Ammon's horn (tissue), 1 donor: Measurements from ENCODE around the gene NLRP11.
"Not testable (repeated sequence)": the region's sequence is repeated elsewhere in the genome, so short reads cannot be mapped to it uniquely, and the experiment has no call there.

ENCODE experiments used
- DNase-seq: peaks from one replicate; pipeline ENCODE4 v3.0.0-alpha.2; 2016; ENCODE audit warnings: low spot score

NLRP11 gene

DNA sequence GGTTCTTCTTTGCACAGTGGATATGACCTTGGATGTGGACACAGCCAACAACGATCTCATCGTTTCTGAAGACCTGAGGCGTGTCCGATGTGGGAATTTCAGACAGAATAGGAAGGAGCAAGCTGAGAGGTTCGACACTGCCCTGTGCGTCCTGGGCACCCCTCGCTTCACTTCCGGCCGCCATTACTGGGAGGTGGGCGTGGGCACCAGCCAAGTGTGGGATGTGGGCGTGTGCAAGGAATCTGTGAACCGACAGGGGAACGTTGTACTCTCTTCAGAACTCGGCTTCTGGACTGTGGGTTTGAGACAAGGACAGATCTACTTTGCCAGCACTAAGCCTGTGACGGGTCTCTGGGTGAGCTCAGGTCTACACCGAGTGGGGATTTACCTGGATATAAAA lies 53.5 kb downstream of the NLRP11 start:
- DNase-seq = no peak

DNA sequence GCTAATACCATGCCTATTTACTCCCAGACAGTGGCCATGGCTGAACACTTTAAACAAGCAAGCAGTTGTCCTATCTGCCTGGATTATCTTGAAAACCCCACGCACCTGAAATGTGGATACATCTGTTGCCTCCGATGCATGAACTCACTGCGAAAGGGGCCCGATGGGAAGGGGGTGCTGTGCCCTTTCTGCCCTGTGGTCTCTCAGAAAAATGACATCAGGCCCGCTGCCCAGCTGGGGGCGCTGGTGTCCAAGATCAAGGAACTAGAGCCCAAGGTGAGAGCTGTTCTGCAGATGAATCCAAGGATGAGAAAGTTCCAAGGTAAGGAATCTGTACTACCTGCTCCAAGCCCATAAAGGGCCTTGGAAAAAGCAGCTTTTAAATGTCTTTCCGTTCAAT lies 54.3 kb downstream of the NLRP11 start:
- DNase-seq = no peak

DNA sequence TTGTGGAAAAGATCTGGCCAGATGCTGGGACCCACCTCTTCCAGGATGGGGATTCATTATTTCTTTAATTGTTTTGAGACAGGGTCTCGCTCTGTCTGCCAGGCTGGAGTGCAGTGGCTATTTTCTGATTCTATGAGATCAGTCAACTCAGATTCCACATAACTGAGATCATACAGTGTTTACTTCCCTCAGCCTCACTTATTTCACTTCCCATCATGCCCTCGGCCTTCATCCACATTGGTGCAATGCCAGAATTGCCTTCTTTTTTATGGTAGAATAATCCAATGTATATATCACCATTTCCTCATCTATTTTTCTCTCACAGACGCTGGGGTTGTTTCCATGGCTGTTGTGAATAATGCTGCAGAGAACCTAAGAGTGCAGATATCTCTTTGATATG lies 62.2 kb downstream of the NLRP11 start:
- DNase-seq = not testable (repeated sequence)

DNA sequence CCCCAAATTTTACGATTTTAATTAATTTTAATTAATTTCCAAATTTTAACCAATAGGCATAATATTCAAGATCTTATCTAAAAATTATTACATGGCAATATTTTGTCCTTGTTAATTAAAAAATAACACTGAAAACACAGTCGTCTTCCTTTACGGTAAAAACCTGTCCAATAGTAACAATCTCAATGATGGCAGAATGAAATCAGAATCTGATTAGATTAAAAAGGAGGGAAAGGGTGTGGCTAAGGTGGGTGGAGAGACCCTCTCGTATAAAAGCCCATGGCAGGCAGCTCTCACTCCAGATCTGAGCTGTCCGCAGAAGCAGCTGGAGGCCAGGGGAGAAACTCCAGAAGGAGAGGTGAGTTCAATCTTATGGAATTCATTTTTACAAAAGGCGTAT lies 63.0 kb downstream of the NLRP11 start, which contains the start of gene RFPL4AL1:
Gene RFPL4AL1, plus strand, starts transcription at position 301 of the 400 bp plus-strand sequence. CDS start 2,687 bp downstream, outside the sequence.
- DNase-seq = not testable (repeated sequence)

DNA sequence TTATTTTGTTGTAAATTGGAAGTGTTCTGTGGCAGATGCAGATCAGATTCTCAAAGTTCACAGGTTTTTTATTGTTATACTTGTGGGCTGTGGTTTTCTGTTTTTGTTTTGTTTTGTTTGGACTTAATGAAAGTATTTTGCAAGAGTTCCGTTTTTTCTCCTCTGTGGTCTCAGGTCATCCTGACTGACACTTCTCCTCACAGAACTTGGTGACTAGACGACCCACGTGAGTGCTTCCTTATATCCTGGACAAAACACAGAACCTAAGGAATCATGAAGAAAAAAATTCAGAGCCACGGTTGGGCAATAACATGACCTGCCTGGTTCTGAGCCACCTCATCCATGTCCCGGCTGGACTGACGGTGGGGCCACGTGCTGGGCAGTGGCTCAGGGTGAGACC lies 65.3 kb downstream of the NLRP11 start:
- DNase-seq = no peak

DNA sequence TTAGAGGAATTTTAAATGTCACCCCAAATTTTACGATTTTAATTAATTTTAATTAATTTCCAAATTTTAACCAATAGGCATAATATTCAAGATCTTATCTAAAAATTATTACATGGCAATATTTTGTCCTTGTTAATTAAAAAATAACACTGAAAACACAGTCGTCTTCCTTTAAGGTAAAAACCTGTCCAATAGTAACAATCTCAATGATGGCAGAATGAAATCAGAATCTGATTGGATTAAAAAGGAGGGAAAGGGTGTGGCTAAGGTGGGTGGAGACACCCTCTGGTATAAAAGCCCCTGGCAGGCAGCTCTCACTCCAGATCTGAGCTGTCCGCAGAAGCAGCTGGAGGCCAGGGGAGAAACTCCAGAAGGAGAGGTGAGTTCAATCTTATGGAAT lies 73.0 kb downstream of the NLRP11 start, which contains the start of gene RFPL4A:
Gene RFPL4A, plus strand, starts transcription at position 301 of the 400 bp plus-strand sequence. CDS start 2,704 bp downstream, outside the sequence.
- not testable (repeated sequence) for DNase-seq

DNA sequence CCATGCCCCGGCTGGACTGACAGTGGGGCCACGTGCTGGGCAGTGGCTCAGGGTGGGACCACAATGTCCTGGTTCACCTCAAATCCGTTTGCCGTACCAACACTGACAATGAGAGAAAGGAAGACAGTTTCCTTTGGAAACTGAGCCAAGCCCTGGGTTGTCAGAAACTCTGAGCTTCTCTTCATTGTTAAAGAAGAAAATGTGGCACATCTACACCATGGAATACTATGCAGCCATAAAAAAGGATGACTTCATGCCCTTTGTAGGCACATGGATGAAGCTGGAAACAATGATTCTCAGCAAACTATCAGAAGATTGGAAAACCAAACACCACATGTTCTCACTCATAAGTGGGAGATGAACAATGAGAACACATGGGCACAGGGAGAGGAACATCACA lies 75.0 kb downstream of the NLRP11 start:
- DNase-seq = not testable (repeated sequence)

DNA sequence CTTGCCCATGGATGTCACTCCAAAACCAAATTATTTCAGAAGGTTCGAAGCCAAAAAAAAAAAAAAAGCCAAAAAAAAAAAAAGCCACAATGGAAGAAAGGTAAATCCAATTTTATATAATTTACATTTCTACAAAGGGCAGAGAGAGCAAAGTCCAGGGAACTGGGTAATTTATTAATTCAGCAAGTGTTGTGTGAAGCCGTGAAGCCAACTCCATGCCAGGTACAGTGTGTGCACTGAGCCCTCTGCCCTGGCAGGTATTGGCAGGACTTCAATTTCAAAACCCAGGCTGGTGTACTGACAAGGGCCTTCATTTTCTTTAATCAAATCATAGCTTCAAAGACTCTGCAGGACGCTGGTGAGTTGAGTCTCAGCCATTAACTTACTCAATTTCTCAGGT lies 78.4 kb downstream of the NLRP11 start:
- no peak for DNase-seq

DNA sequence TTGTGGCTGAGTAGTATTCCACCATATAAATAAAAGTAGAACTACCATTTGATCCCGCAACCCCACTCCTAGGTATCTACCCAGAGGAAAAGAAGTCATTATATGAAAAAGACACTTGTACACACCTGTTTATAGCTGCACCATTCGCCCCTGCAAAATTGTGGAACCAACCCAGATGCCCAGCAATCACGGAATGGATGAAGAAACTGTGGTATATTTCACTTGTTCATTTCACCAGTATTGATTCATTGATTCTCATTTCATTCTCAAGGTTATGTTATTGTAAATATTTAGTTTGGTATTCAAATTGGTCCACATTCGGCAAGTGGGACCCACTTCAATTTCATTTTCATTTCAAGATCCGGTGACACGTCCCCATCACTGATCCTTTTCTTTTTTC lies 81.1 kb downstream of the NLRP11 start:
- no peak for DNase-seq

DNA sequence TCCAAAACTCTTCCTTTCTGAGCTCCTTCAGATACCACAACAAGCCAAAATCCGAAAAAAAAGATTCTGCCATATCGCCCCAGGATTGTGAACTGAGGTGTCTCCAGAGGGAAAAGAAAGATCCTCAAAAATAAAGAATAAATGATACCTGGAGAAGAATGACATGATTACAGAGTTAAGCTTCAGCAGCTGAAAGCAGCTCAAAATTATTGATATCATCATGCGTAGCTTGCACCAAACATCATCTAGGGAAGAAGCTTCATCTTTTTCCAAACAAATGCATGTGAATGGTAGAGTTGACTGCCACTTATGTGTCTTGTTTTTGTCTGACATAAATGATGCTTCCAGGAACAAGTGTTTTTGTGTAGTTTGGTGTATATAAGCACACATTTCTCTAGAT lies 93.5 kb downstream of the NLRP11 start, which contains the start of gene NLRP9:
Gene NLRP9, minus strand, starts transcription at position 101 of the 400 bp plus-strand sequence. Its CDS starts 28 bp downstream, at position 73.
- DNase-seq = no peak
